Pulmonary artery endothelial cell (primary cell): ENCODE data around the gene PGLYRP1. TPM values are rescaled to one million over a fixed set of nuclear protein-coding genes. Genes with fewer than 3 reads are reported as not detected.

Source experiments
- DNase-seq: peaks from one replicate; pipeline ENCODE4 v3.0.0-alpha.2; 2011; ENCODE audit warnings: low read depth, low spot score
- total RNA-seq: library from RNA; depleted of rRNA; stranded (reverse); fragments of >200 nt; gene quantifications from 2 replicates; pipeline ENCODE4 v1.2.3, GENCODE V29; 2014

Gene PGLYRP1
- total RNA-seq, 1 donor from 2014 or later: not detected

GRCh38 chr19:45971260-45971902 lies 51.5 kb downstream of the PGLYRP1 start:
- DNase-seq: no peak

GRCh38 chr19:45969676-45970075 lies 53.2 kb downstream of the PGLYRP1 start:
- DNase-seq: no peak

Other genes with a start within 250 kb of the PGLYRP1 start
- gene DMPK, start 240.6 kb downstream of the PGLYRP1 start, total RNA-seq: 6.0 and 9.0 TPM in 2 replicates
- 27.2 and 37.3 TPM in 2 replicates for gene DMWD, start 230.2 kb downstream of the PGLYRP1 start, total RNA-seq
- gene RSPH6A, start 207.7 kb downstream of the PGLYRP1 start, total RNA-seq: 0.04 and 0.07 TPM in 2 replicates
- 34.1 and 43.3 TPM in 2 replicates for gene SYMPK, start 159.9 kb downstream of the PGLYRP1 start, total RNA-seq
- gene FOXA3, start 158.7 kb downstream of the PGLYRP1 start, total RNA-seq: not detected in 2 replicates
- gene IRF2BP1, start 136.9 kb downstream of the PGLYRP1 start, total RNA-seq: 23.1 and 24.3 TPM in 2 replicates
- 0.79 and 1.4 TPM in 2 replicates for gene MYPOP, start 120.4 kb downstream of the PGLYRP1 start, total RNA-seq
- not detected in 2 replicates for gene NANOS2, start 108.3 kb downstream of the PGLYRP1 start, total RNA-seq
- gene NOVA2, start 49.2 kb downstream of the PGLYRP1 start, total RNA-seq: 3.4 and 4.0 TPM in 2 replicates
- gene CCDC61, start 27.6 kb downstream of the PGLYRP1 start, total RNA-seq: 7.3 and 9.5 TPM in 2 replicates
- 0.07 TPM in 1 of 2 replicates, not detected in the other for gene IGFL4, start 17.9 kb upstream of the PGLYRP1 start, total RNA-seq
- not detected in 2 replicates for gene IGFL3, start 101.6 kb upstream of the PGLYRP1 start, total RNA-seq
- gene IGFL2, start 125.2 kb upstream of the PGLYRP1 start, total RNA-seq: not detected in 2 replicates
- gene IGFL1, start 206.7 kb upstream of the PGLYRP1 start, total RNA-seq: not detected in 2 replicates